ENCODE results near the gene CDKL1. TPM values are rescaled to one million over a fixed set of nuclear protein-coding genes. Genes with fewer than 3 reads are reported as not detected.
"Not testable (repeated sequence)": the region's sequence is repeated elsewhere in the genome, so short reads cannot be mapped to it uniquely, and the experiment has no call there.

Gene CDKL1
- total RNA-seq, 1 donor from 2014 or later: 15.8 TPM

- ATAC-seq: peak; percentile 92
- intact Hi-C loops (cut with DNase I): no loop called here
- peak; percentile 75 for DNase-seq (ENCODE audit: low spot score)
Observed at GRCh38 chr14:50342221-50343078, 54.2 kb downstream of the CDKL1 start.

- intact Hi-C loops (cut with DNase I): no loop called here
- ATAC-seq (no peak), DNase-seq (ENCODE audit: low spot score) (no peak)
Observed at GRCh38 chr14:50340963-50341362, 55.7 kb downstream of the CDKL1 start.

GRCh38 chr14:50340045-50340444 lies 56.6 kb downstream of the CDKL1 start:
- intact Hi-C loops (cut with DNase I): no loop called here
- DNase-seq (ENCODE audit: low spot score): no peak
- ATAC-seq: no peak

- ATAC-seq (no peak), DNase-seq (ENCODE audit: low spot score) (no peak)
- intact Hi-C loops (cut with DNase I): no loop called here
Observed at GRCh38 chr14:50339178-50339804, 57.4 kb downstream of the CDKL1 start.

GRCh38 chr14:50338587-50338986 lies 58.1 kb downstream of the CDKL1 start:
- ATAC-seq (no peak), DNase-seq (ENCODE audit: low spot score) (no peak)
- intact Hi-C loops (cut with DNase I): no loop called here

- no peak for DNase-seq (ENCODE audit: low spot score)
- ATAC-seq: peak; percentile 52
- intact Hi-C loops (cut with DNase I): no loop called here
Observed at GRCh38 chr14:50335989-50336824, 60.5 kb downstream of the CDKL1 start.

- ATAC-seq: peak; percentile 90
- intact Hi-C loops (cut with DNase I): no loop called here
Observed at GRCh38 chr14:50335389-50335788, 61.3 kb downstream of the CDKL1 start.

GRCh38 chr14:50334211-50334610 lies 62.5 kb downstream of the CDKL1 start:
- intact Hi-C loops (cut with DNase I): no loop called here
- DNase-seq (ENCODE audit: low spot score) (no peak), ATAC-seq (no peak)

More at GRCh38 chr14:50335389-50335788, 61.3 kb downstream of the CDKL1 start:
- DNase-seq (ENCODE audit: low spot score): peak; percentile 77

- DNase-seq (ENCODE audit: low spot score) (no peak), ATAC-seq (peak; percentile 53)
- intact Hi-C loops (cut with DNase I): no loop called here
Observed at GRCh38 chr14:50333014-50333509, 63.6 kb downstream of the CDKL1 start.

- DNase-seq (ENCODE audit: low spot score) (no peak), ATAC-seq (no peak)
- intact Hi-C loops (cut with DNase I): no loop called here
Observed at GRCh38 chr14:50331596-50331995, 65.1 kb downstream of the CDKL1 start.

- DNase-seq (ENCODE audit: low spot score) (peak; percentile 78), ATAC-seq (peak; percentile 96)
- intact Hi-C loops (cut with DNase I): loop anchor here (2.0 kb wide), 1 partner anchor 212 kb away; the partner anchor contains the start of gene MAP4K5
Observed at GRCh38 chr14:50321009-50321660, 75.5 kb downstream of the CDKL1 start.

GRCh38 chr14:50320283-50320682 lies 76.4 kb downstream of the CDKL1 start:
- DNase-seq (ENCODE audit: low spot score) (no peak), ATAC-seq (peak; percentile 76)
- intact Hi-C loops (cut with DNase I): loop anchor here (2.0 kb wide), 1 partner anchor 213 kb away; the partner anchor contains the start of gene MAP4K5

- DNase-seq (ENCODE audit: low spot score) (no peak), ATAC-seq (no peak)
- intact Hi-C loops (cut with DNase I): loop anchor here (2.0 kb wide), 1 partner anchor 213 kb away; the partner anchor contains the start of gene MAP4K5
Observed at GRCh38 chr14:50319721-50320120, 77.0 kb downstream of the CDKL1 start.

- ATAC-seq: no peak
- intact Hi-C loops (cut with DNase I): no loop called here
Observed at GRCh38 chr14:50319293-50319692, 77.4 kb downstream of the CDKL1 start.

GRCh38 chr14:50318031-50318626 lies 78.6 kb downstream of the CDKL1 start:
- ATAC-seq: no peak
- intact Hi-C loops (cut with DNase I): no loop called here
- no peak for DNase-seq (ENCODE audit: low spot score)

More at GRCh38 chr14:50319293-50319692, 77.4 kb downstream of the CDKL1 start:
- DNase-seq (ENCODE audit: low spot score): no peak

GRCh38 chr14:50314098-50314497 lies 82.6 kb downstream of the CDKL1 start:
- ATAC-seq; intact Hi-C loops (cut with DNase I): not testable (repeated sequence)

GRCh38 chr14:50312734-50313054 lies 84.0 kb downstream of the CDKL1 start:
- intact Hi-C loops (cut with DNase I): no loop called here

More at GRCh38 chr14:50314098-50314497, 82.6 kb downstream of the CDKL1 start:
- not testable (repeated sequence) for DNase-seq (ENCODE audit: low spot score)

More at GRCh38 chr14:50312734-50313054, 84.0 kb downstream of the CDKL1 start:
- ATAC-seq (no peak), DNase-seq (ENCODE audit: low spot score) (no peak)

Measured in sciatic nerve (tissue), 2 donors.